Head of caudate nucleus (tissue), 42 donors: ENCODE results near the gene CUTC.
"Not testable (repeated sequence)": the region's sequence is repeated elsewhere in the genome, so short reads cannot be mapped to it uniquely, and the experiment has no call there.

Experiments used
- DNase-seq, 42 donors: peaks; one replicate each; pipeline versions ENCODE4 v3.0.0 to v3.0.0-alpha.2; 2020 to 2021; ENCODE audit warnings: mixed read lengths in 7 of 42
- intact Hi-C: fragments of 100-400 bp; cut with DNase I; formaldehyde crosslinking; loops from one replicate; pipeline ENCODE4 v1.15.0; 2022

Gene CUTC, protein sequence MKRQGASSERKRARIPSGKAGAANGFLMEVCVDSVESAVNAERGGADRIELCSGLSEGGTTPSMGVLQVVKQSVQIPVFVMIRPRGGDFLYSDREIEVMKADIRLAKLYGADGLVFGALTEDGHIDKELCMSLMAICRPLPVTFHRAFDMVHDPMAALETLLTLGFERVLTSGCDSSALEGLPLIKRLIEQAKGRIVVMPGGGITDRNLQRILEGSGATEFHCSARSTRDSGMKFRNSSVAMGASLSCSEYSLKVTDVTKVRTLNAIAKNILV

DNA sequence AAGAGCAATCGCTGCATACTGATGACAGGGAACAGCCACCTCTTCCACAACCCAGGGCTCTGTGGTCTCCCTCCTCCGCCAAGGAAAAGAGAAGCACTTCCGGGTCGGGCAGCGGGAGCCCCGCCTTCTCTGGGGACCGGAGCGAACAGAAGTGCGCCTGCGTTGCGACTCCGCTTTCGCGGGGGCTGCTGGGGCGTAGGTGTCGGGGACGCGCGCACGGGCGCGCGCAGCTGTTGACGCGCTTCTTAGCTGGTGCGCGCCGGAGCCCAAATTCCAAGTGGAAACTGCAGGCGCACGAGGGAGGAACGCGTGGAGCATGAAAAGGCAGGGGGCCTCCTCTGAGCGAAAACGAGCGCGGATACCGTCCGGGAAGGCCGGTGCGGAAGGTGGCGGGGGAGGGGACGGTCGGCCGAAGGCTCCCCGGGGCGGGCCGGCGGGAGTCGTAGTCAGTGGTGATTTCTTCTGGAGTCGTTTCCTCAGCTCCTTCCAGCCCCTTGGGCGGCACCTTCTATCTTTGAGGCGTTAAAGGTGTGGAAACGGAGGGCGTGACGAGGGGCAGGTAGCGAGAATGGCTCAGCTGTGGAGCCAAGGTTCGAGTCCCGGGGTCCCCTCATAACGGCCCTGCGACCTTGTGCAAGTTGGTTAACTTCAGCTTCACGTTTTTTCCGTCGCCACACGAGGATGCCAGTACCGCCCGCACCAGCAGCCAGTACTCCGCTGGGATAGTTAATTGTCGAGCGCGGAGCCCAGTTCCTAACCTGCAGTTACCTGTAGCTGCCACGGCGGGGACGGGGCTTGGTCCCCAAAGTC is at the start of gene CUTC, which contains the start of gene COX15:
CUTC (plus strand) TSS at position 202 of the 810 bp plus-strand sequence; CDS start at position 317, 115 bp downstream.
COX15 (minus strand) TSS at position 95 of the 810 bp plus-strand sequence; CDS start at position 17, 78 bp downstream.
- peak; percentile 89 to 99 (median 98) for DNase-seq
- intact Hi-C loops, result loop anchor here (5.0 kb wide), 1 partner anchor 110 kb away; the partner anchor contains the start of gene SLC25A28

DNA sequence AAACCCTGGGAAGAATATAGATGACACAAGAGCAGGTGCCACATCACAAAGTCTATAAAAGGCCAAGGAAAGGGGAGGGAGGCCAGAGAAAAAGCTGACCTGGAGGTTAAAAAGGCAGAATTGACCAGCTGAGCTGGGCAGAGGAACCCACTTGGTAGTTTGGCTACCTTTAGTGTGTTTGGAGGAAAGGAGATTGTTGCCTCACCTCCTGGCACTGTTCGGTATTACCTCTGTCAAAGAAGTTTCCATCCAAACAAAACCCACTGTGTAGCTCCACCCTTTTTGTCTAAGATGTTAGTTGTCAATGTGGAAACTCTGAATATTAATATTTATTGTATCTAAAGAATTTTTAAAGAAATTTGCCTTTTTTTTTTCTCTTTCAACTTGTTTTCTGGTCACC is 49.3 kb upstream of the CUTC start:
- DNase-seq, result no peak
- intact Hi-C loops, result no loop called here

DNA sequence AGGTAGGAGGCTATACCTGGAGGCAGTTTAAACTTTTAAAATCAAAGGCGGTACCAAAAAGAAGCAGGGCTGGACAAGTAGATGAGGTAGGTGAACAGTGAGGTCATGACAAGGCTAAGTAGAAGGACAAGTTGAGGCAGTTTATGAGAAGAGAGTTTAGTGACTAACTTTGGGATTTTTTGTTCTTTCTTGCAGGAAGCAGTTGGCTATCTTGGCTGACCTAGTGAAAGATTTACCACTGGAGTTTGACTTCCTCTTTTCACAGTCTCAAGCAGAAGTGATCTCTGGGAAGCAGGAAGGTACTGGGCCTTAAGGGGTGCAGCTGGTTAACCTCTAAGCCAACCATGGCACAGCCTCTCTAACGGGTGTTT is 46.5 kb upstream of the CUTC start:
- DNase-seq, result peak in 3 of 42 donors; percentile 4 to 12 (median 10)
- intact Hi-C loops, result no loop called here

DNA sequence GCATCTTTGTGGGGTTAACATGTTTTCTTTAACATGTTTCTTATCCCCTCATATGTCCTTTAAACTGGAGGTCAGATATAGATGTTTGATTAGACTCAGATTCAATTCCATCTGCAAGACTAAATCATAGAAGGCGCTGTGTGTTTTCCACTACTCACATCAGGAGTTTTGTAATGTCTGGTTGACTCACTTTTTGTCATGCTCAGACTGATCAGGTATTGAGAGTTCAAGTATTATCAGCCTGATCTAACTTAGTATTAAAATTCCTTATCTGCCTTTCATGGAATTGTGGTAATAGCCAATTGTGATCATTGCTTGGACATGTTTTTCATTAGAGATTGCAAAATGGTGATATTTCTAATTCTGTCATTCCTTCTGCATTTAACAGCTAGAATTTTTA is 42.6 kb upstream of the CUTC start:
- intact Hi-C loops, result no loop called here

GRCh38 chr10:99693933-99694583 is 38.0 kb upstream of the CUTC start:
- DNase-seq, result no peak
- intact Hi-C loops, result no loop called here

More for the DNA sequence above, 42.6 kb upstream of the CUTC start:
- no peak for DNase-seq

- DNase-seq, result no peak
- intact Hi-C loops, result no loop called here
Observed at GRCh38 chr10:99695761-99696160, 36.3 kb upstream of the CUTC start.

- intact Hi-C loops, result no loop called here
- no peak for DNase-seq
Observed at GRCh38 chr10:99698504-99699080, 33.4 kb upstream of the CUTC start.

DNA sequence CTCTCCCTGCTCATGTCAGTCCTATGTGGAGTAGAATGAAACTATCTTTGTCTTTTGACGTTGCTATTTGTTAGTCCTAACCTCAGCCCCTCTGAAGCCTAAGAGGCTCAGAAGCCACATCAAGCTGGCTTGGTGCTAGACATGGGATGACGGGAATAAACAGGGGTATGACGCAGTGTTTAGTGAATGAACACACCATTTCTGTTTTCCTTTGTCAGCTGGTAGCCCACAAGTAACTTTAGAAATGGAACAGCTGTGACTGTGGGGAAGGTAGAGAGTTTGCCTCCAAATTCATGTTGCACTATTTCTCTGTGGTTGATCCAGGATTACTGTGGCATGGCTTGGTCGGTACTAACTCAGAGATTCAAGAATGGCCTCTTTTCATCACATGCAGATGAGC is 31.4 kb upstream of the CUTC start:
- DNase-seq, result no peak
- intact Hi-C loops, result no loop called here

GRCh38 chr10:99708428-99709012 is 23.5 kb upstream of the CUTC start:
- DNase-seq, result no peak
- intact Hi-C loops, result no loop called here

DNA sequence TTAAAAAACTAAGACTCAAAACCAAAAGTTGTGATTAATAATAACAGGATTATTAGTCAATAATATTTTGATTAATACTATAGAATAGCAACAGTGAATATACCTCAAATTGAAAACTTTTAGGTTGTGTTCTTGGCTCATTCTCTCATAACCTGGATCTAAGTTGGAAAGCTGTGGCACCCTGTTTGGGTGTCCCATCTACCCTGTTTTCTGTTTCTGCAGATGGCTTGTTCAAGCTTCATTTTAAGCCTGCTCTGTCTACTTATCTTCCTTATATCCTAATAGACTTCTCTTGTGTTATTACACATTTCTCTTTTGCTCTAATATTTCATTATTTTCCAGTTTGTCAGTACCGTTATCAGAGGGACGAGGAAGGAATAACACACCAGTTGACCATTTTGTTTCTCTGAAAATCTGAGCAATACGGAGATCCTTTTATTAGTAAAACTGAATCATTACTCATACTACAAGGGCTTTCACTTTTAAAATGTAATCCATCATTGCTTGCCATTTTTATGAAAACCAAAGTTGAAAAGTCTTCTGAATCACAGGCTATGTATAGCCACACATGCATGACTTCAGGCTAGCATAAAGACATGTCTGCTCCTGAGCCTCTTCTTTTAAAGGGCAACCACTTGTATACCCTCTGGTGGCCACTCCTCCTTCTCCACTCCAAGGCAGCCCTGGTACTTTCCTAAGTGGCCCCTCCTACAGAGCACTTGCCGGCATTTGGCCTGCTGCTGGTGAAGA is 22.4 kb upstream of the CUTC start:
- intact Hi-C loops, result loop anchor here (10.0 kb wide), 1 partner anchor 275 kb away; the partner anchor contains the start of gene GOT1
- no peak for DNase-seq

- peak in 20 of 42 donors; percentile 4 to 63 (median 40) for DNase-seq
- intact Hi-C loops, result loop anchor here (10.0 kb wide), 1 partner anchor 276 kb away; the partner anchor contains the start of gene GOT1
Observed at GRCh38 chr10:99711129-99711719, 20.8 kb upstream of the CUTC start.

- intact Hi-C loops, result loop anchor here (10.0 kb wide), 1 partner anchor 280 kb away; the partner anchor contains the start of gene GOT1
- DNase-seq, result no peak
Observed at GRCh38 chr10:99714446-99714845, 17.6 kb upstream of the CUTC start.

GRCh38 chr10:99720387-99720786 is 11.6 kb upstream of the CUTC start:
- intact Hi-C loops, result no loop called here
- no peak for DNase-seq

DNA sequence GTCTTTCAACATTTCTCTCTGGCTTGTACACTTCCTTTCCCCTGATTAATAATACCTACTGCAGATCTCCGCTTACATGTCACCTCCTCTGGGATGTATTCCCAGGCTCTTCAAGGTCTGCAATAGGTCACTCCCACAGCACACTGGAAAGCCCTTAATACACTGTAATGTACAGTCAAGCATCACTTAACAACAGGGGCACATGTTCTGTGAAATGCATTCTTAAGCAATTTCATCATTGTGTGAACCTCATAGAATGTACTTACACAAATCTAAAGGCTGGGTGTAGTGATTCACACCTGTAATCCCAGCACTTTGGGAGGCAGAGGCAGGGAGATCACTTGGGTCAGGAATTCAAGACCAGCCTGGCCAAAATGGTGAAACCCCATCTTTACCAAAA is 2.0 kb upstream of the CUTC start:
- DNase-seq, result no peak
- intact Hi-C loops, result loop anchor here (5.0 kb wide), 1 partner anchor 108 kb away; the partner anchor contains the start of gene SLC25A28

DNA sequence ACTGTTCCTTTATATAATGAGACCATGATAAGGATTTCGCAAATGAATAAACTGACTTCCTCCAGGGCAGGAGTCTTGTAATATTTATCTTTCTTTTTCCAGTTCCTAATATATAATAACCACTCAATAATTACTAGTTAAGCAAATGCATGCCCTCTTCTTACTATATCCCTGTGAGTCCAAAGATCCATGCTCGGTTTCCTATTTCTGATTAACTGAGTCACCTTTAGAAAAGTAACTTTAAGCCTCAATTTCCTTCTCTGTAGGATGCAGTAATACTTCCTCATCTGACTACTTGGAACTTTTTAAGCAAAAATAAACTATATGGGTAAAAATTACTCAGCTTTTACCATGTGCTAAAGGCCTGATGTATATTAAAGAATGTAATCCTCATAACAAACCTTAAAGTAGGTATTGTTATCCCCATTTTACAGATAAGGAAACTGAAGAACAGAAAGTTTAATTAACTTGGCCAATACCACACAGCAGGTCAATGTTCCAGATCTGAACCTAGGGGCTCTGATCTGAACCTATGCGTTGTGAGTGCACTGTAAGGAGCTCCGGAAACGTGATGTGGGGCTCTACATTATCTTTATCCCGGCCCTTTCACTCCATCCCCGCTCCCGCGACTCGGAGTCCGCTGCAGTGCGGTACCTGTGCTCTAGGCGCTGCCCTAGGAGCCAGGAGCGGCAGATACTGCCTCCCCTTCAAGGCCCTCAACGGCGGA is 565 bp upstream of the CUTC start:
- intact Hi-C loops, result loop anchor here (5.0 kb wide), 1 partner anchor 109 kb away; the partner anchor contains the start of gene SLC25A28
- DNase-seq, result no peak

DNA sequence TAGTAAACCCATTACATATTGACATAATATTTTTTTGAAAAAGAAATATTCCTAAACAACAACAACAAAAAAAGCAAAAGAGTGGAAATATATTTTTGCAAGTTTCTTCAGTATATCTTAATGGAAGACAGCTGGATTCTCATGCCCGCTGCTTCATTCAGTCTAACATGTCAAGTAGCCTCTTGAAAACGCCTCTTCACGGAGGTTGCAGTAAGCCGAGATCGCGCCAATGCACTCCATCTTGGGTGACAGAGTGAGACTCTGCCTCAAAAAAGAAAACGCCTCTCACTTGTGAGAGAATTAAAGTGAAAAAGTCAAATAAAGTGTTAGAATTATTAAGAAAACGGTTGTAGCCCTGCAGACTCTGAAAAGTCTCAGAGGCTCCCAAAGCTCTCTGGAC is 1.3 kb downstream of the CUTC start:
- intact Hi-C loops, result loop anchor here (5.0 kb wide), 1 partner anchor 111 kb away; the partner anchor contains the start of gene SLC25A28
- peak in 32 of 42 donors; percentile 10 to 79 (median 37) for DNase-seq

- not testable (repeated sequence) for DNase-seq
- intact Hi-C loops, result loop anchor here (5.0 kb wide), 1 partner anchor 112 kb away; the partner anchor contains the start of gene SLC25A28
Observed at GRCh38 chr10:99734111-99734510, 2.1 kb downstream of the CUTC start.
